HG02840 (cell line): ENCODE results near the gene IGFALS.
A peak's percentile ranks its signal among the peaks of the same experiment; 100 is the strongest.

Source experiments
- ATAC-seq: cut with Tn5 transposase; IDR thresholded peaks from one replicate; pipeline ENCODE4 v1.9.1; 2021; ENCODE audit warnings: mild to moderate bottlenecking, moderate library complexity, moderate number of reproducible peaks; ENCODE audit not compliant: unreplicated experiment, low FRiP score

The IGFALS gene

GRCh38 chr16:1791256-1791942 is 2.1 kb downstream of the IGFALS start:
- no peak for ATAC-seq

DNA sequence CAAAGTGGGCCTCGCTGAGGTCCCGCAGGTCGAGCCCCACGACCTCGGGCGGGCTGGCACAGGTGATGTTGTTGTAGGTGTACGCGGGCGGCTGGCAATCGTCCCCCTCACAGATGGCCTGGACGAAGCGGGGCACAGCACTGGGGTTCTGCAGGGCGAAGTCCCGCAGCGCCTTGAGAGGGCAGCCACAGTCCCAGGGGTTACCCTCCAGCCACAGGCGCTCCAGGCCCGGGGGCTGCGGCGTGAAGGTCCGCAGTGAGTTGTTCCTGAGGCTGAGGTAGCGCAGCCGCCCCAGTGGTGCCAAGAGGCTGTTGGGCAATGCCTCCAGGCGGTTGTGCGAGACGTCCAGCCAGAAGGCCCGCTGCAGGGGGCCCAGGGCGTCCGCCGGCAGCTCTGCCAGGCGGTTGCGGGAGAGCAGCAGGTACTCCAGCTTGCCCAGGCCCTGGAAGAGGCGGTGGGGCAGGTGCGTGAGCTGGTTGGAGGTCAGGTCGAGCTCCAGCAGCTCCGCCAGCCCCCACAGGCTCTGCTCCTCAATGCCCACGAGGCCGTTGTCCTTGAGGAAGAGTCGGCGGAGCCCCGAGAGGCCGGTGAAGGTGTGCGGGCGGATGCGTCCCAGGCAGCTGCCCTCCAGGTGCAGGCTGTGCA is 2.8 kb downstream of the IGFALS start:
- no peak for ATAC-seq

- ATAC-seq: no peak
These were observed 3.3 kb downstream of the IGFALS start for GRCh38 chr16:1790261-1790610.

- no peak for ATAC-seq
These were observed 3.9 kb downstream of the IGFALS start for GRCh38 chr16:1789643-1790045.

GRCh38 chr16:1788708-1789100 is 4.8 kb downstream of the IGFALS start:
- ATAC-seq: no peak

GRCh38 chr16:1788095-1788707 is 5.3 kb downstream of the IGFALS start:
- no peak for ATAC-seq

DNA sequence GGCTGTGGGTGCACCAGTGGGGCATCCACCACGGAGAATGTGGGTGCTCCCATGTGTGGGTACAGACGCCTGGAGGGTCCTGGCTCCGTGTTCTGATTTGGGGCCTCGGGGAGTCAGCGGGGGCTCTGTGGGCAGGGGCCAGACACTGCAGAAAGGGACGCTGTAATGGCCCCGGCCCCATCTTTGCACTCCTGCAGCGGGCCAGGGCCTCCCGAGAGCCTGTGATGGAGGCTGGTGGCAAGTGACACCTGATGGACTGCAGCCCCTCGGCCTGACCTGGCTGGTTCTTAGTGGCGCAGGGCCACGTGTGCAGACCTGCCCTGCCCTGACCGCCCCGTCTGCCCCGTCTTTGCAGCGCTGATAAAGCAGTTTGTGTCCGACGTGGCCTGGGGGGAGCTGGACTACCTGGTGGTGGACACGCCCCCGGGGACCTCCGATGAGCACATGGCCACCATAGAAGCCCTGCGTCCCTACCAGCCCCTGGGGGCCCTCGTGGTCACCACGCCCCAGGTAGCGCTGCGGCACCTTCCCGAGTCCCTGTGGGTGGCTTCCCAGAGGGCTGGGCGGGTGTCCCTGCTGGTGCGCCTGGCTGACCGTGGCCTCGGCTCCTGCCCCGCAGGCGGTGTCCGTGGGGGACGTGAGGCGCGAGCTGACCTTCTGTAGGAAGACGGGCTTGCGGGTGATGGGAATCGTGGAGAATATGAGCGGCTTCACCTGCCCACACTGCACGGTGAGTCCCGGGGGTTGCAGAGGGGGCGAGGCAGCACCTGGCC is 6.0 kb downstream of the IGFALS start:
- no peak for ATAC-seq

- ATAC-seq: no peak
These were observed 6.5 kb downstream of the IGFALS start for GRCh38 chr16:1787056-1787321.

DNA sequence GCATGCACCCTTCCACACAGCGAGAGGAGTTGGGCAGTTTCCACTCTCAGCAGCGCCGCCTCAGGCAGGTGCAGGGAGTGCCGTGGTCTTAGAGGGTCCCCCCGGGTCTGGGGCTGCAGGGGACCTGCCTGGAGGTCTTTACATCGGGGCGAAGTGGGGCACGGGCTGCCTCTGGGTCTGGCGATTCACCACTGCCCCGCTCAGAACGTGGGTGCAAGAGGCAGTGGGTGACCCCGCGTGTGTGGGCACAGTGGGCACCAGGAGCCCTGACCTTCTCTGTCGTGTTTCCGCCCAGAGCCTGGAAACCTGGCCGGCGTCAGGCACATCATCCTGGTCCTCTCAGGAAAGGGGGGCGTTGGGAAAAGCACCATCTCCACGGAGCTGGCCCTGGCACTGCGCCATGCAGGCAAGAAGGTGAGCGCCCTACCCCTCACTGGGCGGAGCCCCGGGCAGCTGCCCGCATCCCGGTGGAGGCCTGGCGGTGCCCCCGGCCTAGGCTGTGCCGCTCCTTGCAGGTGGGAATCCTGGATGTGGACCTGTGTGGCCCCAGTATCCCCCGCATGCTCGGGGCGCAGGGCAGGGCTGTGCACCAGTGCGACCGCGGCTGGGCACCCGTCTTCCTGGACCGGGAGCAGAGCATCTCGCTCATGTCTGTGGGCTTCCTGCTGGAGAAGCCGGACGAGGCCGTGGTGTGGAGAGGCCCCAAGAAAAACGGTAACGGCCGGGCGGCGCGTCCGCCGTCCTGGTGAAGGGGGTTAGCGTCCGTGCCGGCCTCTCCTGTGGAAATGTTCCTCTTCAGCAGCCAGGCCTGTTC is 7.1 kb downstream of the IGFALS start:
- no peak for ATAC-seq

DNA sequence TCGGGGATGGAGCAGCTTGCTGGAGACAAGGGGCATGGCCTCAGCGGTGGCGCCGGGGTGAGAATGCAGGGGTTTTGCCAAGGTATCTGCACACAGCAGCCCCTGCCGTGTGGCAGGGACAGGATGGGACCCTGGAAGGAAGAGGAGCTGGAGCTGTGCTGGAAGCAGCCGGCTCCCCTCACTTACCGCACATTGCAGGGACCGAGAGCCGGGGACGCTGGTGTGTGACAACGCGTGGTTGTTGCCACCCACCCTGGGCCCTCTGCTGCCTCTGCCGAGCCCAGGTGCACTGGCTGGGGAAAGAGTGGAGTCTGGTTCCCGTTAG is 7.7 kb downstream of the IGFALS start:
- ATAC-seq: no peak

DNA sequence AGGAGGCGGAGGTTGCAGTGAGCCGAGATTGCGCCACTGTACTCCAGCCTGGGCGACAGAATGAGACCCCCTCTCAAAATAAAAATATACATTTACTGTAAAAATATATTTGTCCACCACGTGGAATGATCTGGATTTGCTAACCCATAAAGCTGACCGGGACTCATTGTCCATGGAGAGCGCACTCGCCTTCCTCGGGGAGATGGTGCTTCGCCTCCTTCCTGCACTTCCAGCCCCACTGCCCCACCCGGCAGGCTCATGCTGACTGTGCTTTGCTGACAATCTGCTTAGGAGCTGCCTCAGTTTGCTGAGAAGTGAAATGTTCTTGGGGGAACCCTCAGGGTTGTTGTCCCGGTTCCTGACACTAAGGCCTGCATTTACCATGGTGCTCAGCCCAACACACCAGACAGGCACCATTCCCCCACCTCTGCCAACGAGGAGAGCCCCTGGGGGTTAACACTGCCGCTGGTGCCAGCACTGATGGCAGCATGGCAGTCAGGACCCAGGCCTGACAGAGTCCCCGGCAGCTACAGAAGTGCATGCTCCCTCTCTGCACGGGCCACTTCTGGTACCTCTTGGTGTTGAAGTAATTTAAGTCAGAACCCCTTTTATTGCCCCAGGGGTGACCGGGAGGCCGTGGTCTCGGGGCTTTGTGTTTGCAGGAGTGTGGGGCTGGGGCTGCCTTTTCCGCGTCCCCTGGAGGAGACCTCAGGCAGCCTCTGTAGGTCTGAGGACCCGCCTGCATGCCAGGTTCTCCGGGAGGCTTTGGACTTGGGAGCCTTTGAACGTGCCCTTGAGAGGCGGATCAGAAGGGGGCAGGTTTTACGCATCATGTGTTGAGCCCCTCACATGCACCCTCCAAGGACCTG is 8.3 kb downstream of the IGFALS start:
- no peak for ATAC-seq

- peak; percentile 78 for ATAC-seq
These were observed 10.9 kb downstream of the IGFALS start, which contains the start of the genes NUBP2 and SPSB3 for GRCh38 chr16:1782408-1783264. NUBP2 (plus strand) TSS chr16:1782960; CDS start chr16:1783021, 61 bp downstream. SPSB3 (minus strand) TSS chr16:1782571; CDS start chr16:1781483, 1,088 bp downstream.

DNA sequence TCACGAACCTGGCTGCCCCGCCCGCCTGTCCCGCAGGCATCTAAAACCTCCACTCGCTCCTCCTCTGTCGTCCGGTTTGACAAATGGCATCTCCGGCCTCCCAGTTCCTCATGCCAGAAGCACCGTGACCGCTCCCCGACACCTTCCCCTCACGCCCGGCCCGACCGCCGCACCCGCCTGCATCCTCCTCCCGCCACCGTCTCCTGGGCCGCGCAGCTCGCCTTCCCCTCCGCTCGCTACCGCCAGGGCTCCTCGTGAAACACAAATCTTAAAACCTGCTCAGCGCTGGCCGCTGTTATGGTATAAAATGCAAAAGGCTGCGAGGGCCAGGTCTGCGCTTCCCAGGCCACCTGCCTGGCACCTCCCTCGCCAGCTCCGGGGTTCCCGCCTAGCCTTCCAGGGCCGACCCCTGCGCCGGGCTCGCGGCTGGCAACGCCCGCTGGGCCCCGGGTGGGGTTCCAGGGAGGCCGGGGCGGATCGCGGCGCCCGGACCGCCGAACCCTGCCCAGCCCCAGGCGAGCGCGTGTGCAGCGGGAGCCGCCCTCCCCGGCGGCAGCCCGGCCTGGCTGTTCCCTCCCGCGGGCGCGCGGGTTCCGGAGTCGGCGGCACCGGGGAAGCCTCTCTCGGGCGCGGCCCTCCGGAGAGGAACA is 11.6 kb downstream of the IGFALS start:
- peak; percentile 11 for ATAC-seq

GRCh38 chr16:1781254-1781653 is 12.3 kb downstream of the IGFALS start:
- no peak for ATAC-seq

GRCh38 chr16:1780677-1781072 is 12.8 kb downstream of the IGFALS start:
- no peak for ATAC-seq

DNA sequence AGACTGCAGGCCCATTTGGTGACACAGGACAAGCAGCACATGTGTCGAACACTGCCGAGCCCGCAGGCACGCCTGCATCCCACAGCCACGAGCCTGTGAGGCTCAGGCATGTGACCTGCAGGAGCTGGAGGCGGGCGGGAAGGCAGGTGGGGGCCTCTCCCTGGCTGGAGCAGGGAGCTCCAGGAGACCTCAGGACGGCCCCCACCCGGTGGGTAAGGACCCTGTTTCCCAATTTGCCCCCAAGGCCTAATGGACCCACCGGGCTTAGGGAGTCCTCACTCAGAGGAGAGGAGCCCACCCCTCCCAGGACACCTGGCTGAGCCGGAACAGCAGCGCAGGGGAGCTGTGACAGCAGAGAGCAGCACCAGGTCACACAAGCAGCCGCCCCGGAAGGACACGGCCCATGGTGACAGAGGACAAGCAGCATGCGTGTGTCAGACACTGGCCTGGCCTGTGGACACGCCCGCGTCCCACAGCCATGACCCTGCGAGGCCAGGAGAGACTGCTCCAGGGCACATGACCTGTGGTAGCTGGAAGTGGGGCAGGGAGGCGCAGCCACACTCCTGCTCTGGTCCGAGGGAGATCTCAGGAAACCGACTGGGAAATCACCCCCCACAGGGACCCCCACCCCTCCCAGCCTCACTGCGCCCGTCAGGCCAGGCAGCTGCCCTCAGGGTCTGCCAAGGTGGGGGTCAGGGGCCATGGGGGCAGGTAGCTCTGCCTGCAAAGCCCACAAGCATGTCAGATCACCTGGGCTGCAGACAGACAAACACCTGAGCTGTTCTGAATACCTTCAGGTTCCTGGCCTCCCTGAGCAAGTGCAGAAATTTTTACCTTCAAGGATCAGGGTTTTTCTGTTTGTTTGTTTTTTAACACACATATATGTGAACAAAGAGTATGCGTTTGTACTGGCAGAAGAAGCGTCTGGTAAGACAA is 13.5 kb downstream of the IGFALS start:
- no peak for ATAC-seq

DNA sequence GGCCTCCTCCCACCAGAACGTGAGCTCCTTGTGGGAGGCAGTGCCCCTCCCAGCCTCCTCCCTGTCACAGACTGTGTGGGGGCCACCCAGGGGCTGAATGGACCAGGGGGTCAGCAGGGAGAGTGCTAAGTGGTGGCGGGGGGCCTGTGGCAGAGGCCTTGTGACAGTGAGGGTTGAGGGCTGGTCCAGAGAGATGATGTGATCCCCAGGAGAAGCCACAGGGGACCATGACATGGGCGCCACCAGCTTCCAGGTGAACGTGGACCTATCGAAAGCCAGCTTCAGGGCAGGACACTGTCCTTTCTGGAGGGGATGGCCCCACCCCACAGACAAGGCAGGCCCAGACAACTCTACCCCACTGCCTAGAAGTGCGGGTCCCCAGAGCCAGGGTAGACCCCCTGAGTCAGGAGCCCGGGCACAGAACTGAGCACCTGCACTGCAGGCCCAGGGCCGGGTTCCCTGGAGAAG is 14.2 kb downstream of the IGFALS start:
- no peak for ATAC-seq
